Kidney epithelial cell (primary cell): Measurements from ENCODE around the gene IZUMO2. TPM values are rescaled to one million over a fixed set of nuclear protein-coding genes. Genes with fewer than 3 reads are reported as not detected.

Source experiments
- DNase-seq: peaks from one replicate; pipeline ENCODE4 v3.0.0-alpha.2; 2010; ENCODE audit warnings: low read depth
- H3K27me3 ChIP-seq: 2 replicates; pipeline ENCODE4 v1.6.0; 2011; ENCODE audit warnings: low read length; ENCODE audit not compliant: control insufficient read depth, insufficient read depth
- H3K36me3 ChIP-seq: 2 replicates; pipeline ENCODE4 v1.5.1; 2011; ENCODE audit warnings: low read length; ENCODE audit not compliant: control insufficient read depth, insufficient read depth
- H3K4me3 ChIP-seq: 2 replicates; pipeline ENCODE4 v1.5.1; 2011; ENCODE audit warnings: low read depth, mild to moderate bottlenecking, control low read depth, low read length
- CTCF ChIP-seq: IDR thresholded peaks from 2 replicates; pipeline ENCODE4 v1.5.1; 2011; ENCODE audit warnings: mild to moderate bottlenecking, moderate library complexity, low read length, control low read depth, inconsistent platforms; ENCODE audit not compliant: insufficient read depth, poor library complexity, severe bottlenecking
- total RNA-seq: library from RNA; depleted of rRNA; stranded (reverse); fragments of >200 nt; gene quantifications from 2 replicates; pipeline ENCODE4 v1.2.3, GENCODE V29; 2015

Gene IZUMO2
- total RNA-seq, 1 donor from 2014 or later, result not detected

GRCh38 chr19:50204811-50205675, 42.0 kb upstream of the IZUMO2 start:
- H3K27me3 ChIP-seq, result peaks cover 32% of the 10 kb centered on the region
- peak overlapping the region; percentile 1 for H3K4me3 ChIP-seq
- no peaks in the 10 kb centered on the region for H3K36me3 ChIP-seq
- no peak for DNase-seq
- TF ChIP-seq CTCF, result no peak

DNA sequence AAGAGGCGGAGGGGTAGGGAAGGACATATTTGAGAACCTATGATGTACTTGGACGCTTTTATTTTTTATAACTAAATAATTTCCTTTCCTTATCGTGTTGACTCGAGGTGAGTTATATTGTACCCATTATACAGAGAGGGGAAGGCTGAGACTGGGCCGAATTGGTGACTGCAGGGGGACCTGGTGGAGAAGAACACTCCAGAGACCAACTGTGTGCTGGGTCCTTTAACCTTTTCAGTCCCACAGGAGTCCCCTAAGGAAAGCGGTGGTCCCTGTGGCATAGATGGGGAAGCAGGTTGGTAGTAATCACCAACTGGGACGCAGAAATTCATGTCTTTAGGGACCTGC, 41.0 kb upstream of the IZUMO2 start:
- Histone ChIP-seq H3K4me3 (no peak overlapping the region), H3K36me3 (no peaks in the 10 kb centered on the region), H3K27me3 (peaks cover 36% of the 10 kb centered on the region)
- no peak for DNase-seq
- no peak for TF ChIP-seq CTCF

GRCh38 chr19:50203281-50204080, 40.4 kb upstream of the IZUMO2 start, which contains the start of gene MYH14:
MYH14 (plus strand) TSS chr19:50203622; CDS start chr19:50210366, 6,744 bp downstream.
- DNase-seq, result no peak
- H3K36me3 ChIP-seq, result no peaks in the 10 kb centered on the region
- TF ChIP-seq CTCF, result no peak
- peak within 1 kb of the TSS; percentile 24 for H3K4me3 ChIP-seq
- peaks cover 36% of the 10 kb centered on the region for H3K27me3 ChIP-seq

DNA sequence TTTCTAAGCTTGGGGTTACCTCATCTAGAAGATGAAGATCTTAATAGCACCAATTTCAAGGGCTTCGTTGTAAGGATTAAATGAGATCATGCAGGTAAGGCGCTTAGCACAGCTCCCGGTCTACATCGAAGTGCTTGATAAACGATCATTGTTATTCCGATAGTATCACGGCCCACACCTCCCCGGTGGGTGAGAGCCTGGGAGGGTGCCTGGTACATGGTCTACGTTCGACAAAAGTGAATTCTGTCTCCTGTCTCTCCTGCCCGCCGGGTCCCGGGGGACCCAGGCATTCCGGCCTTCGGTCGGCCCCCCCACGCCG, 39.8 kb upstream of the IZUMO2 start:
- H3K36me3 ChIP-seq, result no peaks in the 10 kb centered on the region

DNA sequence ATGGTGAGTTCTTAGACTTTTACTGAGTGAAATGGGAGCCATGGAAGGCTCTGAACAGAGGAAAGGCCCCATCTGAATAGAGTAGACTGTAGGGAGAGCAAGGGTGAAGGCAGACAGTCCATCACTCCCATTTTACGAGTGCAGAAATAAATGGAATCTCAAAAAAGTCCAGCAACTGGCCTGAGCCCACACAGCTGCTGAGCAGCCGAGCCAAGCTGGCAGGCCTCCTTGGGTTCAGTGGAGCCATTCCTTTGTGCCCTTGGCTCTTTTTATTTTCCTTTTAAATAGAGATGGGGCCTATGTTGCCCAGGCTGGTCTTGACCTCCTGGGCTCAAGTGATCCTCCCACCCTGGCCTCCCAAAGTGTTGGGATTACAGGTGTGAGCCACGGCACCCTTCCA, 39.3 kb upstream of the IZUMO2 start:
- Histone ChIP-seq H3K36me3 (no peaks in the 10 kb centered on the region), H3K27me3 (peaks cover 36% of the 10 kb centered on the region), H3K4me3 (no peak overlapping the region)
- TF ChIP-seq CTCF, result no peak
- DNase-seq, result no peak

More for the DNA sequence above, 39.8 kb upstream of the IZUMO2 start:
- no peak for DNase-seq
- H3K27me3 ChIP-seq, result peaks cover 36% of the 10 kb centered on the region
- no peak for TF ChIP-seq CTCF
- no peak overlapping the region for H3K4me3 ChIP-seq
